ENCODE measurements around the gene PRR14L. TPM values are rescaled to one million over a fixed set of nuclear protein-coding genes. Genes with fewer than 3 reads are reported as not detected.
"Not testable (repeated sequence)": the region's sequence is repeated elsewhere in the genome, so short reads cannot be mapped to it uniquely, and the experiment has no call there.

Gene PRR14L
- total RNA-seq, 1 donor from 2014 or later: 14.3 TPM

DNA sequence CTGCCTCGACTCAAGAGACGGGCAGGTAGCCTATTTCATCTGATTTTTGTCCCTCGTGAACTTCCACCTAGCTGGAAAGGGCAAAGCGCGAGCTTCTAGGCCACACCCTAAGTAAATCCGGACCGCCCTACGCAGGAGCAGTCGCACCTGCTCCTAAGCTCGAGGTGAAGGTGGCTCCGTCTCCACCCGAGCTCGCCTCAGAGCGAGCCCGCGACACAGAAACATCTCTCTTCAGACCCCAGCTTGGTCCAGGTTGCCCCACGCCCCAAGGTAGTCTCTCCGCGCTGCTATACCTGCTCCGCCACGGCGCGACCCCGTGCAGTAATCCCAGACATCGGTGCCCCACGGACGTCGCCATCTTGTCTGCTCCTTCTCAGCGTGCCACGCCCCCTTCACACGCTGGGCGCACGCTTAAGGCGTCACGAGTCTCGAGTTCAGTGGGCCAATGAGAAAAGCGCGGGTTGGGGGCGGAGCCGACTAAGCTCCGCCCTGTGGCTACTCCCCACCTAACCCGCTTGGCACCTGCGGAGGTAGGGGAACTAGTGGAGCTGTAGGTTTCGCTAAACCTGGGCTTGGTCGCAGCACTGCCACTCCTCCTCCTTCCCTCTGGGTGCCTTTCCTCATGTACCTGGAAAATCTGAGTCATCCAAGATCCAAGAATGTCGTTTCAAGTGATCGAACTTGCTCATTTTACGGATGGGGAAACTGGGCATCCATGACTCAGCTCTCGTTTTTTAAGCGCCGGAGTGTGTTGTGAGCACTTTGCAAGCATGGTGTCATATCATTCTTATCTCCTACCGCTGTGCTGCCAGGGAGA is 87.9 kb downstream of the PRR14L start, which contains the start of gene PISD:
Gene PISD (minus strand): TSS at position 365 of the 817 bp plus-strand sequence. CDS start 7 bp downstream, at position 358.
- intact Hi-C loops (cut with micrococcal nuclease): no loop called here
- Histone ChIP-seq H3K27ac (replicated peaks) (peak within 1 kb of the TSS; percentile 58), H3K9me3 (replicated peaks) (no peaks in the 10 kb centered on the region), H3K4me3 (peak within 1 kb of the TSS; percentile 81), H3K4me1 (peaks cover 24% of the 10 kb centered on the region), H3K27me3 (ENCODE audit: low read depth) (no peaks in the 10 kb centered on the region), H3K36me3 (no peaks in the 10 kb centered on the region)
- peak; percentile 95 for DNase-seq
- no peak for TF ChIP-seq CTCF (IDR thresholded peaks at IDR 0.05; ENCODE audit: borderline replicate concordance)

- DNase-seq; H3K9me3 ChIP-seq (replicated peaks); intact Hi-C loops (cut with micrococcal nuclease); H3K36me3 ChIP-seq; H3K27ac ChIP-seq (replicated peaks); H3K27me3 ChIP-seq (ENCODE audit: low read depth): not testable (repeated sequence)
- peaks cover 24% of the 10 kb centered on the region for H3K4me1 ChIP-seq
- H3K4me3 ChIP-seq: peak overlapping the region; percentile 81
These were observed 89.0 kb downstream of the PRR14L start for GRCh38 chr22:31660860-31661341.

DNA sequence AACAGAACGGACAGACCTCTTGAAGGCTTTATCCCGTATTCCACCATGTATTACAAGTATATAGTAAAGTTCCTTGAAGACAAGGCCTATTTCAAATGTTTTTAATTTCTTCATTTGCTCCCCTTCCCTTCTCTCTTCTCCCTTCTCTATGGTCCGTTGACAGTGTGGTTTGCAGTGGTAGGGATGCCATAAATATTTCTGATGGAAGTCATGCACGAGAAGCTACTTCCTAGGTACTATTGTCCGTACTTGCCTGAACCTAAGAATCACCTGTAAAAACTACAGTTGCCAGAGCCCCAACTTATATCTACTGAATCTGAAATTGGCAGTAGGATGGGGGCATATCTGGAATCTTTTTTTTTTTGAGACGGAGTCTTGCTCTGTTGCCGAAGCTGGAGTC is 90.7 kb downstream of the PRR14L start:
- no peaks in the 10 kb centered on the region for H3K36me3 ChIP-seq
- H3K4me1 ChIP-seq: peaks cover 24% of the 10 kb centered on the region
- no peak for TF ChIP-seq CTCF (IDR thresholded peaks at IDR 0.05; ENCODE audit: borderline replicate concordance)
- no peak overlapping the region for H3K27ac ChIP-seq (replicated peaks)
- H3K27me3 ChIP-seq (ENCODE audit: low read depth): no peaks in the 10 kb centered on the region
- H3K9me3 ChIP-seq (replicated peaks): no peaks in the 10 kb centered on the region
- intact Hi-C loops (cut with micrococcal nuclease): no loop called here
- no peak for DNase-seq
- no peak overlapping the region for H3K4me3 ChIP-seq

DNA sequence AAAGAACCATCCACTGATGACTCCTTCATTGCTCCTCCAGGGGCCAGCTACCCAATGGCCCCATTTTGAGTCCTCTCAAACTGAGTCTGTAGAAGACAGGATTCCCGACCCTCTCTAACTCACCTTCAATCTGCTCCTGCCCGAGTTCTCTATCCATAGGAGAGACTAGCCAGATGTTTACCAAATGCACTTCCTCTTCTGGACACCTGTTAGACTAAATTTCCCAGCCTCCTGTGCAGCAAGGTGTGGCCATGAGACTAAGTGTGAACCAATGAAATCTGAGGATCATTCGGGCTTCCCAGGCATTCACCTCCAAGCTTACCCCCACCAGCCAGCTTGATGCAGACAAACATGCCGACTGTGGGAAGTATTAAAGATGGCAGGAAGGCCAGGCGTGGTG is 95.5 kb downstream of the PRR14L start:
- no peak overlapping the region for H3K4me3 ChIP-seq
- DNase-seq: no peak
- H3K36me3 ChIP-seq: peaks cover 2% of the 10 kb centered on the region
- H3K4me1 ChIP-seq: peaks cover 9% of the 10 kb centered on the region
- intact Hi-C loops (cut with micrococcal nuclease): no loop called here
- TF ChIP-seq CTCF (IDR thresholded peaks at IDR 0.05; ENCODE audit: borderline replicate concordance): no peak
- H3K27me3 ChIP-seq (ENCODE audit: low read depth): no peaks in the 10 kb centered on the region
- H3K9me3 ChIP-seq (replicated peaks): no peaks in the 10 kb centered on the region
- no peak overlapping the region for H3K27ac ChIP-seq (replicated peaks)

- intact Hi-C loops (cut with micrococcal nuclease): no loop called here
- H3K27me3 ChIP-seq (ENCODE audit: low read depth): no peaks in the 10 kb centered on the region
These were observed 96.0 kb downstream of the PRR14L start for GRCh38 chr22:31653944-31654343.

More at GRCh38 chr22:31653944-31654343, 96.0 kb downstream of the PRR14L start:
- Histone ChIP-seq H3K4me1 (peaks cover 9% of the 10 kb centered on the region), H3K4me3 (no peak overlapping the region), H3K36me3 (peaks cover 7% of the 10 kb centered on the region), H3K9me3 (replicated peaks) (no peaks in the 10 kb centered on the region), H3K27ac (replicated peaks) (no peak overlapping the region)
- no peak for TF ChIP-seq CTCF (IDR thresholded peaks at IDR 0.05; ENCODE audit: borderline replicate concordance)
- DNase-seq: no peak

Data from left ventricle myocardium inferior (tissue), 1 donor.